Astrocyte of the spinal cord (primary cell): ENCODE data around the gene TXNDC5.

ENCODE experiments used
- DNase-seq: peaks from one replicate; pipeline ENCODE4 v3.0.0; 2011; ENCODE audit warnings: low read depth, low spot score
- H3K4me3 ChIP-seq: 2 replicates; pipeline ENCODE4 v1.5.1; 2011; ENCODE audit warnings: low read depth, mild to moderate bottlenecking, low read length, moderate library complexity
- CTCF ChIP-seq: IDR thresholded peaks from 2 replicates; pipeline ENCODE4 v1.5.1; 2012; ENCODE audit warnings: low read depth, mild to moderate bottlenecking, low read length, inconsistent platforms
- in situ Hi-C: cut with HindIII; loops from 2 replicates; pipeline ENCODE4 v1.10.0; 2017; ENCODE audit warnings: low sequenced_read_pairs

The TXNDC5 gene

GRCh38 chr6:7910654-7911344 is at the start of gene TXNDC5:
Gene TXNDC5, minus strand, starts transcription at chr6:7910788. Its CDS starts 12 bp downstream, at chr6:7910776.
- DNase-seq = peak; percentile 61
- no peak for TF ChIP-seq CTCF
- H3K4me3 ChIP-seq = peak within 1 kb of the TSS; percentile 62
- in situ Hi-C loops = no loop called here

DNA sequence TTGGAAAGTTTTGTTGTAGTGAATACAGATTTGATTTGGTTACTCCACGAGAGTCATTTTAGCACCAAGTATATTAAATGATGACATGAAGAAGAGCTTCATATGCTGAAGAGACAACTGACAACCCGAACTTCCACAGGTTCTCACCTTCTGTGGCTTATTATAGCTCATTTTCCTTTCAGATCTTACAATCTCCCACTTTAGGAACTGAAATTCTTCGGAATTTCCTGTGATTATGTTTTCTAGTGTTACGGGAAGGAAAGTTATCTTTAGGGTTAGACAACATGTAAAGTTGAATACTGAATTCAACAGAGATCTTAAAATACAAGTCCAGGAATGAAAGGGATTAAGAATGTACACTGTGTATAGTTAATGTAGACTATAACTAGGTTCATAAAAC is 49.6 kb upstream of the TXNDC5 start:
- TF ChIP-seq CTCF = no peak
- no peak for DNase-seq
- in situ Hi-C loops = no loop called here
- no peak overlapping the region for H3K4me3 ChIP-seq

DNA sequence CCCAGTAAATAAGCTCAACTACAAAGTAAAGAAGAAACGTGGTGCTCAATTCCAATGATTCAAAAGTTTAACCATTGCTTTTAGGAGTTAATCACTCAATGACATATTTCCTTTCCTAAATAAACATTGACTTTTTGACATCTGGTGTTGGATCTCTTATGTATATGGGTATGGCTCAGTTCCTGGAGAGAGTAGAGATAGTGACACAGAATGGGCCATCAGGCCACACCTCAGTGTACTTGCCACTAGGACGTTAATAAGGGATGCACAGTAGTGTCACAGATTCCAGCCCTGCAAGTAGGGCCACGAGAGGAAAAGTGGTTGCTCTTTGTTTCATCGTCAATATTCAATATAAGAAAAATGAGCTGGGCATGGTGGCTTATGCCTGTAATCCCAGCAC is 48.9 kb upstream of the TXNDC5 start:
- H3K4me3 ChIP-seq = no peak overlapping the region
- DNase-seq = no peak
- TF ChIP-seq CTCF = no peak
- in situ Hi-C loops = no loop called here

DNA sequence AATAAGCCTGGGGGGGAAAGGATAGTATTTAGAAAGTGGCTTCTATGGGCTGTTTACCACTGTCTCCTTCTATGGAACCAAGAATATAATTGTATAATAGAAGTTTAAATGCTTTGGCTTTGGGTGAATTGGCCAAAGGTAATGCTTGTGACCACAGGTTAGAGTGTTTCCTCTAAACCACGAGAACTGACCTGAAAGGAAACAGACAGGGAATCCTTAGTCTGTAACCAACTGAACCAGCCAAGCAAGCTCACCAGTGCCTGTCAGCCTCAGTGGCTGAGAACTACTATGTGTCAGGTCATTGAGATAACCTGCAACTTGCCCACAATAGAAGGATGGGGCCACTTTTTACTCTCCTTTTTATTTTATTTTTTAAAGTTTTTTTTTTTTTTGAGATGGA is 47.9 kb upstream of the TXNDC5 start:
- in situ Hi-C loops = no loop called here
- DNase-seq = no peak
- TF ChIP-seq CTCF = no peak
- H3K4me3 ChIP-seq = no peak overlapping the region

GRCh38 chr6:7956257-7956656 is 45.7 kb upstream of the TXNDC5 start:
- TF ChIP-seq CTCF = no peak
- in situ Hi-C loops = no loop called here

DNA sequence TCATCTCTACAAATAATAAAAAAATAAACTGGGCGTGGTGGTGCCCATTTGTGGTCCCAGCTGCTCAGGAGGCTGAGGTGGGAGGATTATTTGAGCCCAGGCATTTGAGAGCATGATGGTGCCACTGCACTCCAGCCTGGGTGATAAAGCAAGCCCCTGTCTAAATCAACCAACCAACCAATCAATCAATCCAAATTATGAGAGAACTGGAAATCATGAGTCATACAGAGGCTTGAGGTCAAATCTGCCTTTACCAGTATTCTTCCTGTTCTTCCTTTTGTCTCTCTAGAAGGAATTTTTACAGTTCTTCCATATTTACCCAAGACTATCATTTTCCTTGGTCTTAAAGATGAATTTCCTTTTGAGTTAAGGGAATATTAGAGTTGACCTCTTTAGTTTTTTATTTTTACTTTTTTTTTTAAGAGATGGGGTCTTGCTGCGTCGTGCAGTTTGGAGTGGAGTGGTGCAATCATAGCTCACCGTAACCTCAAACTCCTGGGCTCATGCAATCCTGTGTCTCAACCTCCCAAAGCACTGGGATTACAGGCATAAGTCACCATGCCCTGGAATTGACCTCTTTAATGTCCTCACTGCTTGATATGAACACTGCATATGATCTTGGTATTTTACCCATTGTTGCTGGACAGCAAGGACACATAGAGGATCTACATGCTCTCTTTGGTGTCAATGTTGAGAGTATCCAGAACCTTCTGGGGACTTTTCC is 44.1 kb upstream of the TXNDC5 start:
- TF ChIP-seq CTCF = no peak
- no peak overlapping the region for H3K4me3 ChIP-seq
- in situ Hi-C loops = no loop called here
- DNase-seq = no peak

More at GRCh38 chr6:7956257-7956656, 45.7 kb upstream of the TXNDC5 start:
- DNase-seq = no peak
- no peak overlapping the region for H3K4me3 ChIP-seq
